Ovary (tissue), 3 donors: ENCODE data around the gene ASXL2.

Source experiments
- CTCF ChIP-seq, 3 donors: fragments of 450-650 bp in 2 of 3; fragments of 200-600 bp in 1 of 3; IDR thresholded peaks; one replicate each; pipeline versions ENCODE4 v1.5.1 to v1.8.0; 2016 to 2022; ENCODE audit warnings: antibody characterized with exemption in 3 of 3, mild to moderate bottlenecking in 1 of 3
- EP300 ChIP-seq: sonication (generic); formaldehyde crosslinking; IDR thresholded peaks from one replicate; pipeline ENCODE4 v1.6.1; 2017; ENCODE audit warnings: antibody characterized with exemption
- POLR2A ChIP-seq: fragments of 450-650 bp; IDR thresholded peaks from one replicate; pipeline ENCODE4 v1.6.1; 2017; ENCODE audit warnings: antibody characterized with exemption, mild to moderate bottlenecking, moderate library complexity
- donor health status: DM: no; HTN: no; CAD: no.

GRCh38 chr2:25881764-25882163, 3.5 kb upstream of the ASXL2 start:
- no peak for TF ChIP-seq CTCF (IDR thresholded peaks at IDR 0.05)
- TF ChIP-seq POLR2A: no peak
- TF ChIP-seq EP300: no peak
